ENCODE measurements around the gene HNRNPH2. TPM values are rescaled to one million over a fixed set of nuclear protein-coding genes. Genes with fewer than 3 reads are reported as not detected.

The HNRNPH2 gene
- polyA plus RNA-seq, 4 donors, result 60.2 to 124 (median 72.0) TPM

GRCh38 chrX:101390664-101391525, 17.1 kb upstream of the HNRNPH2 start, which contains the start of gene RPL36A:
Gene RPL36A, plus strand, starts transcription at chrX:101391011. Its CDS starts 33 bp downstream, at chrX:101391044.
- H3K36me3 ChIP-seq (ENCODE audit: control insufficient read depth in 3 of 3, insufficient read depth in 2 of 3, low read depth in 1 of 3, low read length in 3 of 3), result peaks cover 0 to 6% (median 0%) of the 10 kb centered on the region in 3 donors
- no peak for FAIRE-seq
- H3K4me1 ChIP-seq (ENCODE audit: control insufficient read depth in 3 of 3, insufficient read depth in 2 of 3, low read depth in 1 of 3, low read length in 2 of 3), result peaks cover 0 to 3% (median 0%) of the 10 kb centered on the region in 3 donors
- H3K27me3 ChIP-seq (ENCODE audit: control insufficient read depth in 3 of 3, insufficient read depth in 3 of 3, low read length in 3 of 3), result no peaks in the 10 kb centered on the region
- 1 to 36% (median 12%) methylated on average over 46 to 47 of the region's 47 CpGs for WGBS, 3 donors
- H3K9me3 ChIP-seq (ENCODE audit: control insufficient read depth in 2 of 2, insufficient read depth in 1 of 2, low read depth in 1 of 2, low read length in 1 of 2), result no peaks in the 10 kb centered on the region
- H3K4me3 ChIP-seq (ENCODE audit: low read depth in 1 of 3, low read length in 3 of 3), result peak within 1 kb of the TSS; percentile 27 to 73 (median 54)
- H3K27ac ChIP-seq (ENCODE audit: low read depth in 1 of 3, low read length in 2 of 3), result peak within 1 kb of the TSS in 2 of 3 donors; percentile 76 to 77
- peak; percentile 85 to 91 for DNase-seq

DNA sequence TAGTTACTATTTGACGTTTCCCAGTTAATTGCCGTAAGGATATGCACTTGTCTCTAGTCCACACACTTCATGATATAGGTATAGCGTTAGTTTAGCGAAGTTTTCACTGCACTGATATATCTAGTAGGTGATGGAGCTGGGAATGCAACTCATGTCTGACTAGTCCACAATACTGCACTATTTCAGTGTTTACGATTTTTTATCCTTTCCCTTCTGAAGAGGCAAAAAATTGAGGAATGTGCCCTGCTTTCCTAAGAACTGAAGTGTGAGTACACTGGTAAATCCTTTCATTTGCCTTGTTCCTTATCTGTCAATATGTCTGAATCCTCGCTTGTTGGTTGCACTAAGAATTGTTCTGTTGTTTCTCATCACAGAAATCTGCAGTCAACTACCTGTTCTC, 16.2 kb upstream of the HNRNPH2 start:
- H3K4me3 ChIP-seq (ENCODE audit: low read depth in 1 of 3, low read length in 3 of 3), result peak overlapping the region in 2 of 3 donors; percentile 54 to 73
- no peak for DNase-seq
- 10 to 43% (median 27%) methylated on average over 6 of the region's 6 CpGs for WGBS, 3 donors

DNA sequence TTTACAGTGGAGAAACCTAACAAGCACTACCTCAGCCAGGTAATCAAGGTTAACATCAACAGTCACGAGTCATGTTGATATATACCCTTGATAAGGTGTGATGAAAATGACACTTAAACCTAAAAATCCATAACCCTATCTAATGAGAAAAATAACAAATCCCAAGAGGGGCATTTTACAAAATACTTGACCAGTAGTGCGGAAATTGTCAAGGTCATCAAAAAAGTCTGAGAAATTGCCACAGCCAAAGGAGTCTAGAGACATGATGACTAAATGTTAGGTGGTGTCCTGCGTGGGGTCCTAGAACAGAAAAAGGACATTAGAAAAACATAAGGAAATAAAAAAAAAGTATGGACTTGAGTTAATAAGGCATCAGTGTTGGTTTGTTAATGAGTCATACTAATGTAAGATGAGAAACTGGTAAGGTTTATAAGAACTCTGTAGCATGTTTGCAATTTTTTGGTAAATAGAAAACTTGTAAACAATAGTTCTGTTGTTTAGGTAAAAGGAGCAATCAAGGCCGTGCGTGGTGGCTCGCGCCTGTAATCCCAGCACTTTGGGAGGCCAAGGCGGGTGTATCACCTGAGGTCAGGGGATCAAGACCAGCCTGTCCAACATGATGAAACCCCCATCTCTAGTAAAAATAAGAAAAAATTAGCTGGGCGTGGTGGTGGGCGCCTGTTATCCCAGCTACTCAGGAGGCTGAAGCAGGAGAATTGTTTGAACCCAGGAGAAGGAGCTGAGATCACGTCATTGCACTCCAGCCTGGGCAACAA, 14.3 kb upstream of the HNRNPH2 start:
- DNase-seq (no peak), FAIRE-seq (no peak)
- peaks cover 0 to 3% (median 0%) of the 10 kb centered on the region in 3 donors for H3K4me1 ChIP-seq (ENCODE audit: control insufficient read depth in 3 of 3, insufficient read depth in 2 of 3, low read depth in 1 of 3, low read length in 2 of 3)
- H3K27me3 ChIP-seq (ENCODE audit: control insufficient read depth in 3 of 3, insufficient read depth in 3 of 3, low read length in 3 of 3), result no peaks in the 10 kb centered on the region
- WGBS, 3 donors, result 73 to 79% (median 77%) methylated on average over 11 of the region's 11 CpGs
- H3K9me3 ChIP-seq (ENCODE audit: control insufficient read depth in 2 of 2, insufficient read depth in 1 of 2, low read depth in 1 of 2, low read length in 1 of 2), result no peaks in the 10 kb centered on the region
- H3K27ac ChIP-seq (ENCODE audit: low read depth in 1 of 3, low read length in 2 of 3), result no peak overlapping the region
- H3K36me3 ChIP-seq (ENCODE audit: control insufficient read depth in 3 of 3, insufficient read depth in 2 of 3, low read depth in 1 of 3, low read length in 3 of 3), result peaks cover 0 to 15% (median 0%) of the 10 kb centered on the region in 3 donors
- H3K4me3 ChIP-seq (ENCODE audit: low read depth in 1 of 3, low read length in 3 of 3), result no peak overlapping the region

More for the DNA sequence above, 16.2 kb upstream of the HNRNPH2 start:
- Histone ChIP-seq H3K27ac (ENCODE audit: low read depth in 1 of 3, low read length in 2 of 3) (peak overlapping the region in 2 of 3 donors; percentile 76 to 77), H3K27me3 (ENCODE audit: control insufficient read depth in 3 of 3, insufficient read depth in 3 of 3, low read length in 3 of 3) (no peaks in the 10 kb centered on the region), H3K36me3 (ENCODE audit: control insufficient read depth in 3 of 3, insufficient read depth in 2 of 3, low read depth in 1 of 3, low read length in 3 of 3) (peaks cover 0 to 13% (median 0%) of the 10 kb centered on the region in 3 donors), H3K4me1 (ENCODE audit: control insufficient read depth in 3 of 3, insufficient read depth in 2 of 3, low read depth in 1 of 3, low read length in 2 of 3) (peaks cover 0 to 3% (median 0%) of the 10 kb centered on the region in 3 donors), H3K9me3 (ENCODE audit: control insufficient read depth in 2 of 2, insufficient read depth in 1 of 2, low read depth in 1 of 2, low read length in 1 of 2) (no peaks in the 10 kb centered on the region)
- FAIRE-seq, result no peak

DNA sequence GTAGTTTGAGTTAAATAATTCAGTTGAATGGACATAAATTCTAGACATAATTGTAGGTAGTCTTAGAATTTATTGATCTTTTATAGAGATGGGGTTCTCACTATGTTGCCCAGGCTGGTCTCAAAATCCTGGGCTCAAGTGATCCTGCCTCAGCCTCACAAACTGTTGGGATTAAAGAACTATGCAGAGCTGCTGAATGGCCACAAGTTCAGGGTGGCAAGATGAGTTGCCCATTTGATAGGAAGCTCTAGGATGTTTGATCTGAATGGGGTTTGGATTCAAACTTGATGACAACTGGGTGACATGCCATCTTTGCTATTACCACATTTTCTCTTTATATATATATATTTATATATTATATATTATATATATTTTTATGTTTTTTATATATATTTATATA, 13.7 kb upstream of the HNRNPH2 start:
- peaks cover 0 to 3% (median 0%) of the 10 kb centered on the region in 3 donors for H3K4me1 ChIP-seq (ENCODE audit: control insufficient read depth in 3 of 3, insufficient read depth in 2 of 3, low read depth in 1 of 3, low read length in 2 of 3)
- no peak overlapping the region for H3K27ac ChIP-seq (ENCODE audit: low read depth in 1 of 3, low read length in 2 of 3)
- FAIRE-seq (no peak), DNase-seq (no peak)
- no peaks in the 10 kb centered on the region for H3K27me3 ChIP-seq (ENCODE audit: control insufficient read depth in 3 of 3, insufficient read depth in 3 of 3, low read length in 3 of 3)
- no peak overlapping the region for H3K4me3 ChIP-seq (ENCODE audit: low read depth in 1 of 3, low read length in 3 of 3)
- H3K36me3 ChIP-seq (ENCODE audit: control insufficient read depth in 3 of 3, insufficient read depth in 2 of 3, low read depth in 1 of 3, low read length in 3 of 3), result peaks cover 0 to 16% (median 0%) of the 10 kb centered on the region in 3 donors
- H3K9me3 ChIP-seq (ENCODE audit: control insufficient read depth in 2 of 2, insufficient read depth in 1 of 2, low read depth in 1 of 2, low read length in 1 of 2), result no peaks in the 10 kb centered on the region

DNA sequence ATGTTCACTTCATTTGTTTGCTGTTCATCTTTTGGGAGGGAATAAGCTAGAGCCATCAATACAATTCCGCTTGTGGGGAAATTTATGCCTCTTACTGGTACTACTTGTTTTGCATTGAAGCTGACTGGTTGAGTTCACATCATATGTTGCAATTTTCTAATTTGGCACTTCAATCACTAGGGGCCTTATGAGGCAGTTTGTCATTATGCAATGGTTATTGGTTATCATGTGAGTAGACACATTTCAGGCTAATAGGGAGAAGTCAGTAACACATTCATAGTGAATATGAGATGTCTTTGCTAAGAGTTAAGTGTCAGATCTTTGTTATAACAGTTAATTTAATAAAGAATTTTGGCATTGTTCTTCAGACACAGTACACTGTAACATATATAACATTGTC, 12.2 kb upstream of the HNRNPH2 start:
- Histone ChIP-seq H3K27ac (ENCODE audit: low read depth in 1 of 3, low read length in 2 of 3) (no peak overlapping the region), H3K4me3 (ENCODE audit: low read depth in 1 of 3, low read length in 3 of 3) (no peak overlapping the region), H3K27me3 (ENCODE audit: control insufficient read depth in 3 of 3, insufficient read depth in 3 of 3, low read length in 3 of 3) (no peaks in the 10 kb centered on the region), H3K4me1 (ENCODE audit: control insufficient read depth in 3 of 3, insufficient read depth in 2 of 3, low read depth in 1 of 3, low read length in 2 of 3) (no peaks in the 10 kb centered on the region), H3K36me3 (ENCODE audit: control insufficient read depth in 3 of 3, insufficient read depth in 2 of 3, low read depth in 1 of 3, low read length in 3 of 3) (peaks cover 0 to 21% (median 0%) of the 10 kb centered on the region in 3 donors), H3K9me3 (ENCODE audit: control insufficient read depth in 2 of 2, insufficient read depth in 1 of 2, low read depth in 1 of 2, low read length in 1 of 2) (no peaks in the 10 kb centered on the region)
- 85 to 91% (median 88%) methylated on average over 1 of the region's 1 CpG for WGBS, 3 donors
- no peak for FAIRE-seq
- DNase-seq, result no peak

- FAIRE-seq, result no peak
- Histone ChIP-seq H3K4me1 (ENCODE audit: control insufficient read depth in 3 of 3, insufficient read depth in 2 of 3, low read depth in 1 of 3, low read length in 2 of 3) (no peaks in the 10 kb centered on the region), H3K9me3 (ENCODE audit: control insufficient read depth in 2 of 2, insufficient read depth in 1 of 2, low read depth in 1 of 2, low read length in 1 of 2) (no peaks in the 10 kb centered on the region), H3K4me3 (ENCODE audit: low read depth in 1 of 3, low read length in 3 of 3) (no peak overlapping the region), H3K27me3 (ENCODE audit: control insufficient read depth in 3 of 3, insufficient read depth in 3 of 3, low read length in 3 of 3) (no peaks in the 10 kb centered on the region), H3K36me3 (ENCODE audit: control insufficient read depth in 3 of 3, insufficient read depth in 2 of 3, low read depth in 1 of 3, low read length in 3 of 3) (peaks cover 0 to 27% (median 3%) of the 10 kb centered on the region in 3 donors), H3K27ac (ENCODE audit: low read depth in 1 of 3, low read length in 2 of 3) (peak overlapping the region in 1 of 3 donors; percentile 28)
- DNase-seq, result peak in 1 of 2 donors; percentile 24
- WGBS, 3 donors, result 3 to 35% (median 27%) methylated on average over 4 of the region's 4 CpGs
Measured at GRCh38 chrX:101397779-101398178, 10.2 kb upstream of the HNRNPH2 start.

GRCh38 chrX:101398694-101399093, 9.3 kb upstream of the HNRNPH2 start:
- WGBS, 3 donors, result 73 to 86% (median 83%) methylated on average over 4 of the region's 4 CpGs
- H3K36me3 ChIP-seq (ENCODE audit: control insufficient read depth in 3 of 3, insufficient read depth in 2 of 3, low read depth in 1 of 3, low read length in 3 of 3), result peaks cover 0 to 31% (median 3%) of the 10 kb centered on the region in 3 donors
- FAIRE-seq (no peak), DNase-seq (no peak)
- no peaks in the 10 kb centered on the region for H3K9me3 ChIP-seq (ENCODE audit: control insufficient read depth in 2 of 2, insufficient read depth in 1 of 2, low read depth in 1 of 2, low read length in 1 of 2)
- H3K4me1 ChIP-seq (ENCODE audit: control insufficient read depth in 3 of 3, insufficient read depth in 2 of 3, low read depth in 1 of 3, low read length in 2 of 3), result peaks cover 0 to 4% (median 0%) of the 10 kb centered on the region in 3 donors
- H3K27ac ChIP-seq (ENCODE audit: low read depth in 1 of 3, low read length in 2 of 3), result no peak overlapping the region
- H3K27me3 ChIP-seq (ENCODE audit: control insufficient read depth in 3 of 3, insufficient read depth in 3 of 3, low read length in 3 of 3), result no peaks in the 10 kb centered on the region
- no peak overlapping the region for H3K4me3 ChIP-seq (ENCODE audit: low read depth in 1 of 3, low read length in 3 of 3)

GRCh38 chrX:101399825-101400224, 8.2 kb upstream of the HNRNPH2 start:
- WGBS, 3 donors, result 80 to 90% (median 84%) methylated on average over 4 of the region's 4 CpGs
- Histone ChIP-seq H3K4me3 (ENCODE audit: low read depth in 1 of 3, low read length in 3 of 3) (no peak overlapping the region), H3K27me3 (ENCODE audit: control insufficient read depth in 3 of 3, insufficient read depth in 3 of 3, low read length in 3 of 3) (no peaks in the 10 kb centered on the region), H3K36me3 (ENCODE audit: control insufficient read depth in 3 of 3, insufficient read depth in 2 of 3, low read depth in 1 of 3, low read length in 3 of 3) (peaks cover 0 to 28% (median 3%) of the 10 kb centered on the region in 3 donors), H3K4me1 (ENCODE audit: control insufficient read depth in 3 of 3, insufficient read depth in 2 of 3, low read depth in 1 of 3, low read length in 2 of 3) (peaks cover 0 to 5% (median 0%) of the 10 kb centered on the region in 3 donors), H3K9me3 (ENCODE audit: control insufficient read depth in 2 of 2, insufficient read depth in 1 of 2, low read depth in 1 of 2, low read length in 1 of 2) (no peaks in the 10 kb centered on the region), H3K27ac (ENCODE audit: low read depth in 1 of 3, low read length in 2 of 3) (no peak overlapping the region)
- FAIRE-seq (no peak), DNase-seq (no peak)
